ENCODE measurements around the gene LIMS2.

DNA sequence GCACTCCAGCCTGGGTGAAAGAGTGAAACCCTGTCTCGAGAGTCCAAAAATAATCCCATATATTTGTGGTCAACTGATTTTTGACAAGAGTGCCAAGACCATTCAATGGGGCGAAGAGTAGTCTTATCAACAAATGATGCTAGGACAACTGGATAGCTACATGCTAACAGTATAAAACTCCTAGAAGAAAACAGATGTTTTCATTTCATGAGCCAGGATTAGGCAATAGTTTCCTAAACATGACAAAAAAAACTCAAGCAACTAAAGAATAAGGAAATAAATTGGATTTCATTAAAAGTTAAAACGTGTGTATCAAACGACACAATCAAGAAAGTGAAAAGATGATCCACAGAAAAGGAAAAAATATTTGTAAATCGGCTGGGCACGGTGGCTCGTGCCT lies 6.3 kb downstream of the LIMS2 start:
- TF ChIP-seq, protein P1, sequence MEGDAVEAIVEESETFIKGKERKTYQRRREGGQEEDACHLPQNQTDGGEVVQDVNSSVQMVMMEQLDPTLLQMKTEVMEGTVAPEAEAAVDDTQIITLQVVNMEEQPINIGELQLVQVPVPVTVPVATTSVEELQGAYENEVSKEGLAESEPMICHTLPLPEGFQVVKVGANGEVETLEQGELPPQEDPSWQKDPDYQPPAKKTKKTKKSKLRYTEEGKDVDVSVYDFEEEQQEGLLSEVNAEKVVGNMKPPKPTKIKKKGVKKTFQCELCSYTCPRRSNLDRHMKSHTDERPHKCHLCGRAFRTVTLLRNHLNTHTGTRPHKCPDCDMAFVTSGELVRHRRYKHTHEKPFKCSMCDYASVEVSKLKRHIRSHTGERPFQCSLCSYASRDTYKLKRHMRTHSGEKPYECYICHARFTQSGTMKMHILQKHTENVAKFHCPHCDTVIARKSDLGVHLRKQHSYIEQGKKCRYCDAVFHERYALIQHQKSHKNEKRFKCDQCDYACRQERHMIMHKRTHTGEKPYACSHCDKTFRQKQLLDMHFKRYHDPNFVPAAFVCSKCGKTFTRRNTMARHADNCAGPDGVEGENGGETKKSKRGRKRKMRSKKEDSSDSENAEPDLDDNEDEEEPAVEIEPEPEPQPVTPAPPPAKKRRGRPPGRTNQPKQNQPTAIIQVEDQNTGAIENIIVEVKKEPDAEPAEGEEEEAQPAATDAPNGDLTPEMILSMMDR (IDR thresholded peaks at IDR 0.05): no peak
- TF ChIP-seq SIN3A (IDR thresholded peaks at IDR 0.05; ENCODE audit: borderline replicate concordance, insufficient read depth, low read depth, low read length) (no peak), POLR2AphosphoS5 (IDR thresholded peaks at IDR 0.05; ENCODE audit: low read depth, low read length) (no peak), REST (IDR thresholded peaks at IDR 0.05; ENCODE audit: insufficient read depth in 1 of 2, low read depth in 2 of 2, low read length in 1 of 2) (no peak), TCF7L2 (IDR thresholded peaks at IDR 0.05; ENCODE audit: low read depth, low read length) (no peak)

Data from Panc1 (cell line).